Body of pancreas (tissue), 4 donors: Measurements from ENCODE around the gene SPTSSA. TPM values are rescaled to one million over a fixed set of nuclear protein-coding genes. Genes with fewer than 3 reads are reported as not detected.

Experiments used
- ATAC-seq: fragments of 150-250 bp; one replicate; pipeline ENCODE4 v1.9.1; 2016
- DNase-seq, 4 donors: peaks; one replicate each; pipeline ENCODE4 v3.0.0-alpha.2; 2019
- H3K27ac ChIP-seq, 4 donors: fragments of 200-600 bp; sonication (generic); 1 replicate in 3 of 4; 2 replicates in 1 of 4; pipeline versions ENCODE4 v1.5.1 to v1.6.1; 2016 to 2019; ENCODE audit warnings: mild to moderate bottlenecking in 1 of 4, mixed read lengths in 1 of 4, moderate library complexity in 1 of 4
- H3K27me3 ChIP-seq, 2 donors: fragments of 200-600 bp; sonication (generic); one replicate each; pipeline ENCODE4 v1.6.0; 2016; ENCODE audit warnings: mild to moderate bottlenecking in 1 of 2
- H3K36me3 ChIP-seq, 2 donors: fragments of 200-600 bp; sonication (generic); replicated peaks in 1 of 2; 2 replicates each; pipeline ENCODE4 v1.5.1; 2016; ENCODE audit warnings: low read depth in 2 of 2; ENCODE audit not compliant: insufficient read depth in 1 of 2
- H3K4me1 ChIP-seq: fragments of 200-600 bp; sonication (generic); one replicate; pipeline ENCODE4 v1.6.0; 2016
- H3K4me3 ChIP-seq, 2 donors: fragments of 200-600 bp; sonication (generic); 1 replicate in 1 of 2; 2 replicates in 1 of 2; pipeline ENCODE4 v1.5.1; 2016 to 2019
- H3K9me3 ChIP-seq, 3 donors: fragments of 200-600 bp; sonication (generic); 1 replicate in 2 of 3; 2 replicates in 1 of 3; pipeline ENCODE4 v1.5.1; 2016
- CTCF ChIP-seq, 7 experiments: fragments of 450-650 bp in 4 of 7; fragments of 200-600 bp in 3 of 7; sonication (generic) in 3 of 7; IDR thresholded peaks; one replicate each; pipeline ENCODE4 v1.5.1; 2016 to 2019; ENCODE audit warnings: antibody characterized with exemption in 7 of 7
- POLR2A ChIP-seq, 3 donors: fragments of 450-650 bp; IDR thresholded peaks; one replicate each; pipeline ENCODE4 v1.6.1; 2016; ENCODE audit warnings: antibody characterized with exemption in 3 of 3, mild to moderate bottlenecking in 2 of 3
- whole genome bisulfite sequencing, 2 donors: methylation state at CpG; one replicate each; pipeline ENCODE4 v1.1.5; 2017; 5-methylcytosine and 5-hydroxymethylcytosine counted together
- intact Hi-C: fragments of 100-400 bp; cut with DNase I; formaldehyde crosslinking; loops from one replicate; pipeline ENCODE4 v1.15.1; 2023
- total RNA-seq, 2 donors: library from RNA; depleted of rRNA; stranded (reverse); fragments of >200 nt; gene quantifications; one replicate each; pipeline ENCODE4 v1.1.0, GENCODE V29; 2016

Gene SPTSSA
- total RNA-seq, 2 donors from 2014 or later = 10.5 to 14.5 TPM

- DNase-seq (no peak), ATAC-seq (no peak)
- Histone ChIP-seq H3K4me3 (no peak overlapping the region), H3K9me3 (no peaks in the 10 kb centered on the region), H3K27ac (no peak overlapping the region), H3K4me1 (no peaks in the 10 kb centered on the region), H3K27me3 (no peaks in the 10 kb centered on the region), H3K36me3 (no peaks in the 10 kb centered on the region)
- TF ChIP-seq POLR2A (IDR thresholded peaks at IDR 0.05) (no peak), CTCF (IDR thresholded peaks at IDR 0.05) (no peak)
- intact Hi-C loops = no loop called here
- 85 to 87% methylated on average over 2 of the region's 2 CpGs for WGBS, 2 donors
Measured at GRCh38 chr14:34474187-34474679, 12.2 kb upstream of the SPTSSA start.

- WGBS, 2 donors = 71 to 78% methylated on average over 6 of the region's 6 CpGs
- intact Hi-C loops = no loop called here
- no peak for TF ChIP-seq POLR2A (IDR thresholded peaks at IDR 0.05)
- TF ChIP-seq CTCF (IDR thresholded peaks at IDR 0.05) = no peak
- Histone ChIP-seq H3K9me3 (no peaks in the 10 kb centered on the region), H3K4me1 (no peaks in the 10 kb centered on the region), H3K4me3 (no peak overlapping the region), H3K27ac (no peak overlapping the region), H3K27me3 (no peaks in the 10 kb centered on the region), H3K36me3 (no peaks in the 10 kb centered on the region)
- DNase-seq (no peak), ATAC-seq (no peak)
Measured at GRCh38 chr14:34472706-34473279, 10.8 kb upstream of the SPTSSA start.

GRCh38 chr14:34470319-34470718 lies 8.3 kb upstream of the SPTSSA start:
- Histone ChIP-seq H3K36me3 (no peaks in the 10 kb centered on the region), H3K4me3 (no peak overlapping the region), H3K27me3 (no peaks in the 10 kb centered on the region), H3K4me1 (no peaks in the 10 kb centered on the region), H3K27ac (no peak overlapping the region), H3K9me3 (no peaks in the 10 kb centered on the region)
- TF ChIP-seq CTCF (IDR thresholded peaks at IDR 0.05) (no peak), POLR2A (IDR thresholded peaks at IDR 0.05) (no peak)
- ATAC-seq = no peak
- DNase-seq = no peak
- intact Hi-C loops = no loop called here

- no peaks in the 10 kb centered on the region for H3K27me3 ChIP-seq
- no peak for DNase-seq
- H3K9me3 ChIP-seq = no peaks in the 10 kb centered on the region
- no peak for ATAC-seq
- TF ChIP-seq POLR2A (IDR thresholded peaks at IDR 0.05) (no peak), CTCF (IDR thresholded peaks at IDR 0.05) (no peak)
- H3K36me3 ChIP-seq = no peaks in the 10 kb centered on the region
- peaks cover 6% of the 10 kb centered on the region for H3K4me1 ChIP-seq
- 87% methylated on average over 2 of the region's 2 CpGs for WGBS, 2 donors
- no peak overlapping the region for H3K27ac ChIP-seq
- intact Hi-C loops = no loop called here
- H3K4me3 ChIP-seq = no peak overlapping the region
Measured at GRCh38 chr14:34466691-34467090, 4.7 kb upstream of the SPTSSA start.
